Renal pelvis (tissue), 12 donors: ENCODE measurements around the gene METAP2. TPM values are rescaled to one million over a fixed set of nuclear protein-coding genes. Genes with fewer than 3 reads are reported as not detected.
A peak's percentile ranks its signal among the peaks of the same experiment; 100 is the strongest.
"Not testable (repeated sequence)": the region's sequence is repeated elsewhere in the genome, so short reads cannot be mapped to it uniquely, and the experiment has no call there.

Experiments
- DNase-seq: peaks from one replicate; pipeline ENCODE4 v3.0.0-alpha.2; 2013
- long read RNA-seq, 16 experiments: transcript quantifications; one replicate each; lab custom pipeline, GENCODE V29; 2026
- polyA plus RNA-seq, 3 donors: library from polyadenylated mRNA; unstranded; fragments of 120-200 nt; gene quantifications; one replicate each; pipeline ENCODE4 v1.2.1, GENCODE V29; 2013; ENCODE audit not compliant: insufficient read length in 3 of 3

METAP2 gene
- 100 to 1,000 TPM; 102 to 135 (median 123) TPM for polyA plus RNA-seq
- long read RNA-seq, donor 1, transcript METAP2-202 (11 exons, 3,601 nt): major isoform, 13 of 46 reads
- long read RNA-seq, donor 1, transcript METAP2-210 (11 exons, 1,874 nt): minor isoform, 5 of 46 reads
- long read RNA-seq, donor 1, partial matches to known transcripts: 28 of 46 reads
- long read RNA-seq, donor 1, other reads (novel, unspliced or antisense): 0 of 46 reads
- long read RNA-seq, donor 2, transcript METAP2-202 (11 exons, 3,601 nt): major isoform, 26 of 52 reads
- long read RNA-seq, donor 2, partial matches to known transcripts: 18 of 52 reads
- long read RNA-seq, donor 2, other reads (novel, unspliced or antisense): 0 of 52 reads
- long read RNA-seq, donor 3, transcript METAP2-202 (11 exons, 3,601 nt): major isoform, 21 of 73 reads
- long read RNA-seq, donor 3, partial matches to known transcripts: 46 of 73 reads
- long read RNA-seq, donor 3, other reads (novel, unspliced or antisense): 0 of 73 reads
- long read RNA-seq, donor 4, transcript METAP2-210 (11 exons, 1,874 nt): minor isoform, 7 of 60 reads
- long read RNA-seq, donor 4, transcript METAP2-202 (11 exons, 3,601 nt): major isoform, 26 of 60 reads
- long read RNA-seq, donor 4, partial matches to known transcripts: 25 of 60 reads
- long read RNA-seq, donor 4, other reads (novel, unspliced or antisense): 0 of 60 reads
- long read RNA-seq, donor 5, transcript METAP2-202 (11 exons, 3,601 nt): major isoform, 5 of 36 reads
- long read RNA-seq, donor 5, partial matches to known transcripts: 27 of 36 reads
- long read RNA-seq, donor 5, other reads (novel, unspliced or antisense): 0 of 36 reads
- long read RNA-seq, donor 6, transcript METAP2-202 (11 exons, 3,601 nt): major isoform, 23 of 43 reads
- long read RNA-seq, donor 6, partial matches to known transcripts: 16 of 43 reads
- long read RNA-seq, donor 6, other reads (novel, unspliced or antisense): 0 of 43 reads
- long read RNA-seq, donor 7, transcript METAP2-202 (11 exons, 3,601 nt): major isoform, 22 of 83 reads
- long read RNA-seq, donor 7, partial matches to known transcripts: 54 of 83 reads
- long read RNA-seq, donor 7, other reads (novel, unspliced or antisense): 0 of 83 reads
- long read RNA-seq, donor 8, transcript METAP2-202 (11 exons, 3,601 nt): major isoform, 13 of 29 reads
- long read RNA-seq, donor 8, partial matches to known transcripts: 13 of 29 reads
- long read RNA-seq, donor 8, other reads (novel, unspliced or antisense): 0 of 29 reads
- long read RNA-seq, donor 9, transcript METAP2-202 (11 exons, 3,601 nt): major isoform, 39 of 111 reads
- long read RNA-seq, donor 9, partial matches to known transcripts: 66 of 111 reads
- long read RNA-seq, donor 9, other reads (novel, unspliced or antisense): 0 of 111 reads
- long read RNA-seq, donor 10, transcript METAP2-202 (11 exons, 3,601 nt): major isoform, 14 of 76 reads
- long read RNA-seq, donor 10, partial matches to known transcripts: 57 of 76 reads
- long read RNA-seq, donor 10, other reads (novel, unspliced or antisense): 0 of 76 reads
- long read RNA-seq, donor 11, transcript METAP2-202 (11 exons, 3,601 nt): major isoform, 19 of 75 reads
- long read RNA-seq, donor 11, partial matches to known transcripts: 50 of 75 reads
- long read RNA-seq, donor 11, other reads (novel, unspliced or antisense): 0 of 75 reads
- long read RNA-seq, donor 12, transcript METAP2-210 (11 exons, 1,874 nt): minor isoform, 5 of 98 reads
- long read RNA-seq, donor 12, transcript METAP2-202 (11 exons, 3,601 nt): major isoform, 42 of 98 reads
- long read RNA-seq, donor 12, partial matches to known transcripts: 50 of 98 reads
- long read RNA-seq, donor 12, other reads (novel, unspliced or antisense): 0 of 98 reads
- long read RNA-seq, donor 13, transcript METAP2-202 (11 exons, 3,601 nt): major isoform, 13 of 42 reads
- long read RNA-seq, donor 13, partial matches to known transcripts: 25 of 42 reads
- long read RNA-seq, donor 13, other reads (novel, unspliced or antisense): 0 of 42 reads
- long read RNA-seq, donor 14: 0 reads
- long read RNA-seq, donor 15, transcript METAP2-202 (11 exons, 3,601 nt): major isoform, 35 of 91 reads
- long read RNA-seq, donor 15, partial matches to known transcripts: 54 of 91 reads
- long read RNA-seq, donor 15, other reads (novel, unspliced or antisense): 0 of 91 reads
- long read RNA-seq, donor 16, transcript METAP2-202 (11 exons, 3,601 nt): major isoform, 23 of 60 reads
- long read RNA-seq, donor 16, partial matches to known transcripts: 33 of 60 reads
- long read RNA-seq, donor 16, other reads (novel, unspliced or antisense): 0 of 60 reads

DNA sequence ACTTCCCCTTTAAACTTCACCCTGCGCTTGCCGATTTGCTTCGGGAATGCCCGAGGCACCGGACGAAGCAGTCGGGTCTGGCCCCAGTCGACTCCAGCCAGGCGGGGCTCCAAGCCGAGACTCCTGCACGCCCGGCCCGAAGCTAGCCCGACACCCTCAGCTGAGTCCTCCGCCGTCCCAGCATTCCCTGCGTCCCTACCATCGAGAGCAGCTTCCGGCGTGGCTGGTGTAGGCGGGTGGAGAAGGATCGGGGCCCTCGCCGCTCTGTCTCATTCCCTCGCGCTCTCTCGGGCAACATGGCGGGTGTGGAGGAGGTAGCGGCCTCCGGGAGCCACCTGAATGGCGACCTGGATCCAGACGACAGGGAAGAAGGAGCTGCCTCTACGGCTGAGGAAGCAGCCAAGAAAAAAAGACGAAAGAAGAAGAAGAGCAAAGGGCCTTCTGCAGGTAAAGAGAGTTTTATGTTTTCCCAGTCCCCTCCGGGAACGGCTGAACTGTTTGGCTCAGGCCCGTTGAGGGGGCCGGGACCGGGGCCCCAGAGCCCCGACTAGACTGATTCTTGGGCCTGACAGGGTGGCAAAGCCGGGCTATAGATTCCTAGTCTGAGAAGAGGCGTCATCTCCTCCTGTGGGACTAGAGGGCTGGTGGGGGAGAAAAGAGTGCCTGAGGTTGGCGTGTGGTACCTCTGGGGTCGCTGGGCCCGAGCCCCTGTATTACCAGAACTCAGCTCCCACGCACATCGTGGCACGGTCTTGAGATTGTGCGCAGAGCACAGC is at the start of gene METAP2:
Gene METAP2, plus strand, starts transcription at position 269 of the 776 bp plus-strand sequence. Its CDS starts 28 bp downstream, at position 297.
- DNase-seq: peak; percentile 96

DNA sequence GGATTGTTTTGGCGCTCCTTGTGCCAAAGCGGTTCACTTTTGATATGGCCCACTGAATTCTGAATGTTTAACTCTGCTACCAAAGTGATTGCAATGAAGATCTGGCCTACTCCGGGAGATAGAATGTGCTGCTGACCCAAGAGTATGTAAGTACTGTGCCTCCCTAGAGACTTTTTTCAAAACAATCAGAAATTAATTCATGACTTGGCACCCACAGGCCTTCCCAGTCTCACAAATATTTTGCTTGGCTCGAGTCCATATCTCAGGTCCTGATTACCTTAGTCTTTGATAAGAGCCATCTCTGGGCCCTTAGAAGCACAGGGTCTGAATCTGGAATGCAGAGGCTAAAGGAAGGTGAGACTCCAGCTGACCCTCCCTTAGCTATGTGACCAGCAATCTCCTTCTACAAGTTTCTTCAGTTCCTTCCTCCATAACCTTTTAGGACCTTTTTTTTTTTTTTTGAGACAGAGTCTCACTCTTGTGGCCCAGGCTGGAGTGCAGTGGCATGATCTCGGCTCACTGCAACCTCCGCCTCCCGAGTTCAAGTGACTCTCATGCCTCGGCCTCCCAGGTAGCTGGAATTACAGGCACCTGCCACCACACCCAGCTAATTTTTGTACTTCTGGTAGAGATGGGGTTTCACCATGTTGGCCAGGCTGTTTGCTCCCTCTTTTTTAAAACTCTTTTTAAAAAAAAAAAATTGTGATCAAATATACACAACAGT is 49.5 kb upstream of the METAP2 start:
- DNase-seq: no peak

DNA sequence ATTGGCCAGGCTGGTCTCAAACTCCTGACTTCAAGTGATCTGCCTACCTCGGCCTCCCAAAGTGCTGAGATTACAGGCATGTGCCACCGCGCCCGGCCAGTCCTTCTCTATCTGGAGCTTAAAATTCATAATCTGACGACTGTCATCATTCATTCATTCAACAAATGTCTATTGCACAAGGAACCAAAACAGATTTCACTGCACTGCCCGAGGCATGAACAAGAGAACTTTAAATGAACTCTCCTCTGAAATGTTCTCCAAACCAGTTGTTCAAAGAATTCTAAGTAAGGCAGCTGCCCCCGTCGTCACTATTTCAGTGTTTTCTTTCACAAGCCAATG is 44.8 kb upstream of the METAP2 start:
- no peak for DNase-seq

DNA sequence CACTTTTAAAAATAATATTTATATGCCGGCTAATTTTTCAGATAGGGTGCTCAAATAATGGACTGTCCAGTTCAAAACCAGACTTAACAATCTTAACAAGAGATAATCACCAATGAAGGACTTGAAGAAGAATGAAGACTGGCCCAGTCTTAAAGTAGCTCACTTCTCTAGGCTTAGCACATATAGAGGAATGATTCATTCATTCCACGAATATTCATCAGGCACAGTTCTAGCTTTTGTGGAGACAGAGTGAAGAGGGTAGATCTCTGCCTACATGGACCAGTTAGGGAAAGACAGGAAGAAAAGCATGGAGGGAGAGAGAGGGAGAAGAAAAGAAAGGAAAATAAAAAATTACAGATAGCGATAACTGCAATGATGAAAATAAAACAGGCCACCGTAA is 42.8 kb upstream of the METAP2 start:
- no peak for DNase-seq

DNA sequence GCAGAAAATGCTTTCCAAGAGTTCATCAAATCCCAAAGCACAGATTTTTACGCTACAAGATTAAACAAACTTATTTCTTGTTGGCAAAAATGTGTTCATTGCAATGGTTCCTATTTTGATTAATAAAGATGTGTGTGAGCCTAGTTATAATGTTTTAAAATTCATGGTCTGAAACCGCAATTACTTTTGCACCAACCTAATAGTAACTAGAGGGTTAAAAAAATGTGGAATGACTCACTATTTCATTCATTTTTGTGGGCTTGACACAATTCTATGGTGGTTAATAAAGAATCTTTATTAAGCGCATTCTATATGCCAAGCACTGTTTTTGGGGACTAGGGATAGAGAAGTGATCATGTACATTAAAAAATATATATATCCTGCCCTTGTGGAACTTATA is 38.6 kb upstream of the METAP2 start:
- no peak for DNase-seq

DNA sequence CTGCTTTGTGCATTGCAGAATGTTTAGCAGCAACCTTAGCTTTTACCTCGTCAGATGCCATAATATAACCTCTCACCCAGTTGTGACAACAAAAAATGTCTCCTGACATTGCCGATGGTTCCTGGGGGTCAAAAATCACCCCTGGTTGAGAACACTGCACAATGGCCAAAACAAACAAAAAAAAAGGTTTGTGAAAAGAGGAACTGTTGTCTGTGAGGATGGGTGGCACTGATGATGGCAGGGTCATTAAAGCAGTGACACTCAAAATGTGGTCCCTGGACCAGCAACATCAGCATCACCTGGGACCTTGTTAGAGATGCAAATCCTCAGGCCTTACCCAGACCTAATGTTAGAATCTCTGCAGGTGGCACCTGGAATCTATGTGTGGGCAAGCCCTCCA is 36.4 kb upstream of the METAP2 start:
- no peak for DNase-seq

DNA sequence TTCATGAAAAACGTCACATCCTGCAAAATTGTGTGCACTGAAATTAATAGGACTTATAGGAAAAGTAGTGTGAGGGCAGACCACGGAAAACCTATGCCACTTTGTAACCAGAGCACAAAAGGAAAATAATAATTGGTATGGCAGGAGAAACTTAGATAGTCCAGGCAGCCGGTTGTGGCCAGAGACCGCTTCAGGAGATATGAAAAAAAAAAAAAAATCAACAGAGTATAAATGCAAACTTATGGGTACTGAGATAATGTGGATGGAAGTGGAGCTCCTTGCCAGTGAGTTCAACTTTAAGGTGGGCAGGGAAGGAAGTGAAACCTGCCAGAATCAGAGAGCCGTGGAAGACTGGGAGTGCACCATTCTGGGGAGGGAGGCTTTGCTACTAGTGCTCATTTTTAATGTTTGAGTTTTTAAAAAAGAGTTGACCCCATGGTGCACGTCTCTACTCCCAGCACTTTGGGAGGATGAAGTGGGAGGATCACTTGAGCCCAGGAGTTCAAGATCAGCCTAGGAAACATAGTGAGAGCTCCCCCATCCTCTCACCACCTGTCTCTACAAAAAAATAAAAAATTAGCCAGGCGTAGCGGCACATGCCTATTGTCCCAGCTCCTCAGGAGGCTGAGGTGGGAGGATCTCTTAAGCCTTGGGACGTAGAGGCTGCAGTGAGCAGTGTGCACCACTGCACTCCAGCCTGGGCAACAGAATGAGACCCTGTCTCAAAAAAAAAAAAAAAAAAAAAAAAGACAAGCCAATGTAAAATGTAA is 34.3 kb upstream of the METAP2 start:
- no peak for DNase-seq

DNA sequence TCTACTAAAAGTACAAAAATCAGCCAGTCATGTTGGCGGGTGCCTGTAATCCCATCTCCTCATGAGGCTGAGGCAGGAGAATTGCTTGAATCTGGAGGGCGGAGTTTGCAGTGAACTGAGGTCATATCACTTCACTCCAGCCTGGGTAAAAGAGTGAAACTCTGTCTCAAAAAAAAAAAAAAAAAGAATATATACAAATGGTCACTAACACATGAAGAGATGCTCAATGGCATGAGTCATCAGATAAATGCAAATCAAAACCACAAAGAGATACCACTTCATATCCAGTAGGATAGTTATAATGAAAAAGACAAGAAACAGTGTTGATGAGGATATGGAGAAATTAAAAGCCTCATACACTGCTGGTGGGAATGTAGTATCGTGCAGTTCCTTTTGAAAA is 33.6 kb upstream of the METAP2 start:
- no peak for DNase-seq

DNA sequence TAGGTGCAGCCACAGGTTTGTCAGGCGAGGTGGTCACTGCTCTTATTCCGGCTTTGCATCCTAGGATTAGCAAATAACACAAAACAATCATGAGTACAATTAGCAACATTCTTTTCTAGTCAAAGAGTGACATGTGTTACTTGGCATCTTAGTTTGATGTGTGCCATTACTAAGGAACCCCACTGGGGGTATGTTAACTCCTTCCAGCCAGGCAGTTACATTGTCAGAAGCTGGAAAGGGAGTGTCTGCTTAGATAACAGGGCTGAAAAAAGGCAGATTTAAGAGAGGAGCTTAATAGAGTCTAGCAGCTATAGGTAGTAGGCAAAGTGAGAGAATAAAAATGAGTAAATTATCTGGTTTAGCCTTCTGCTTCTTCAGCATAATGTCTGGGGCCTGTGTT is 30.5 kb upstream of the METAP2 start:
- DNase-seq: no peak

DNA sequence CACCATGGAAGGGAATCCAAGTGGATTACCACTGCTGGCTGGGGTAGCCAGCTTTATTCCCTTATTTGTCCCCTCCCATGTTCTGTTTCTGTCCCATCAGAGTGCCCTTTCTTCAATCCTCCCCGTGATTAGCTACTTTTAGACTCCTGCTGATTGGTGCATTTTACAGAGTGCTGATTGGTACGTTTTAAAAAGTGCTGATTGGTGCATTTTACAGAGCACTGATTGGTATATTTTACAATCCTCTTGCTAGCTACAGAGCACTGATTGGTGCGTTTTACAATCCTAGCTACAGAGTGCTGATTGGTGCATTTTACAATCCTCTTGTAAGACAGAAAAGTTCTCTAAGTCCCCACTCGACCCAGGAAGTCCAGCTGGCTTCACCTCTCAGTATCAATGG is 28.9 kb upstream of the METAP2 start:
- DNase-seq: not testable (repeated sequence)

DNA sequence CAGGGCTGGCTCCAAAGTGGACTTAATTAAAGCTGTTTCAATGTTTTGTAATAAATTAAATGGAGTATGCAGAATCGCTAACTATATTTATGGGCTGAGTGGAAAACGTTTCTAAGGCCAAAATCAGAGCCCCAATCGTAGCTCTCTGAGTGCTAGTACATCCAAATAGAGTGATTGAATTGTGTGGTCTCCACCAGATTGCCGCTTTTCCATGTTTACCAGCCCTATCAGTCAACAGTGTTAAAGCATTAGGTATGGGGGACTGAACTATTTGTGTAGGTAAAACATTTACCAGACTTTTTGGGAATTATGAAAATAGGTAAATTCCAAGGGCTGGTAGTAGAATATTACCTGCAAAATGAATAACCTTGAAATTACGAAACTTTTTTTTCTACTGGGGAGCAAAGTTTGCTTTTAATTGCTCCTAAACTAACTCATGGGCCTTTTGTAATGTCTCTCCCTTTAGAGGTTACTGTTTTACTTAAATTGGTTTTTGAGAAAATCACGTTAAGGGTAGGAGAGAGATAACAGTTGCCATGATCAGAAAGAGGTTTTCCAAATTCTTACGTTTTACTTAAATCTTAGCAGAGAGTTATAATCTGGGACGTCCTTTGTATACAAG is 28.0 kb upstream of the METAP2 start:
- DNase-seq: no peak

DNA sequence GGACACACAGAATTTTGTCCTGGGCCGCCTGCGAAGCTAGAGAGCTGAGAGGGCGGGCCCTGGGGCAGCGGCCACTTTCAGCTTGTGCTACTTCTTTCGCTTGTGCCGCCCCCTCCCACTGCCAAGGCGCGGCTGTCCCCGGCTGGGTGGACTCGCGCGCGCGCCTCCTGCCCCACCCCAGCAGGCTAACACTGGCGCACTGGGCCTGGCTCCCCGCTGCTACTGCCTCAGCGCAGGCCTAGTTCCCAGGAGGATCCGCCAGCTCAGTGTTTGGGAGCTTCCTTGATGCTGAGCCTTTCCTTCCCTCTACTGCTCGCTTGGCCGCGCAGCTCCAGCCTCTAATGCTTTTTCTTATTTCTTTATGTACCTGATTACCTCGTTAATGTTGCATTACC is 27.4 kb upstream of the METAP2 start:
- DNase-seq: peak; percentile 38

DNA sequence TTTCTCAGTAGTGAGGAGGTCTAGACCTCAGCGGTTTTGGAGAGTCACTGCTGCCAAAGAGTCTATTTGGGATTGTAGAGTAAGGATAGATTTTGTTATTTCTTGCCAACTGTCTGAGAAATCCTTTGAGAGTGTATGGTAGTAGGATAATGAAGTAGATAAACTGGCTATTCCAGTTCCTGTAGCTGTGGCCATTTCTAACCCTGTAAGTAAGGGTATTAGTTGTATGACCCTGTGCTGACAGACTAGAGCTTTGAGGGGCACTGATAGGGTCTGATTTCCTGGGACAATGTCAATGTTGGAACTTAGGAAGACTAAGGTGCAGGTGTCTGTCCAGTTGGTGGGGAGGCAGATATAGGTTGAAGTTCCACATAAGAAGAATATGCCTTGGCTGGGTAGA is 24.3 kb upstream of the METAP2 start:
- DNase-seq: not testable (repeated sequence)

DNA sequence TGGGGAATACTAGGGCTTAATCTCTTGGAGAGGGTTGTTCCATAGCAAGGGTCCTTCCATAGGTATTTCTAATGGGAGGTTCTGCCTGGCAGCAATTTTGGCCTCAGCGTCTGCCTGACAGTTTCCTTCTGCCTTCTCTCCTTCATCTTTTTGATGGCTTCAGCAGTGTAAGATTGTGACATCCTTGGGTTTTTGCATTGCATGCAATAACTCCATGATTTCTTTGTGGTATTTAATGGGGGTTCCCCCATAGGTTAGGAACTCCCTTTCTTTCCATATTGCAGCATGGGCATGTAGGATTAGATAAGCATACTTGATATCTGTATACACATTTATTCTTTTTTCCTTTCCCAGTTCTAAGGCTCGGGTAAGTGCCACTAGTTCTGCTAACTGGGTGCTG is 21.5 kb upstream of the METAP2 start:
- not testable (repeated sequence) for DNase-seq

DNA sequence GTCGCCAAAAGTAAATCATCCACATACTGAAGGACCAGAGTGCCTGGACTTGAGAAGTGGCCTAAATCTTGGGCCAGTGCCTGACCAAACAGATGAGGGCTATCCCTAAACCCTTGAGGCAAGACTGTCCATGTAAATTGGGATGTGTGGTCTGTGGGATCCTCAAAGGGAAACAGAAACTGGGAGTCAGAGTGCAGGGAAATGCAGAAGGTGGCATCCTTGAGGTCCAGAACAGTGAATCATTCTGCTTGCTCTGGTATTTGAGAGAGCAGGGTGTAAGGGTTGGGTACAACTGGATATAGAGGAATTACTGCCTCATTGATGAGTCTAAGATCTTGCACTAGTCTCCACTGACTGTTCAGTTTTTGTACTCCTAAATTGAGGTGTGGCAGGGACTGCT is 20.1 kb upstream of the METAP2 start:
- not testable (repeated sequence) for DNase-seq

DNA sequence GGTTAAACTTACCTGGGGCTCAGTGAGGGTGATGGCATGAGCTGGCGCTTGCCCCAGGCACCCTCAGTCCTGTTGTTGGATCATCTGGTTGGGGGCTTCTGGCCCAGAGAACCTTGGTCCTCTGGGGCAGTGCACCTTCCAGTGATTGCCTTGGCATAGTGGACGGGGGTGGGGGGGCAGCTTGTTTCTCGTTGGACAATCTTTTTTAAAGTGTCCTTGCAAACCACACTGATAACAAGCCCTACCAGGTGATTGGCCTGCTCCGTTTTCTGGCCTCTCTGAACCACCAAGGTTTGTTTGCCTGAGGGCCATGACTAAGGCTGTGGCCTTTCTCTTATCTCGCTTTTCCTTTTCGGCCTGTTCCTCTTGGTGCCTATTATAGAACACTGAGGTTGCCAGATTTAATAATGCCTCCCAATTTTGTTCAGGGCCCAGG is 19.2 kb upstream of the METAP2 start:
- not testable (repeated sequence) for DNase-seq

DNA sequence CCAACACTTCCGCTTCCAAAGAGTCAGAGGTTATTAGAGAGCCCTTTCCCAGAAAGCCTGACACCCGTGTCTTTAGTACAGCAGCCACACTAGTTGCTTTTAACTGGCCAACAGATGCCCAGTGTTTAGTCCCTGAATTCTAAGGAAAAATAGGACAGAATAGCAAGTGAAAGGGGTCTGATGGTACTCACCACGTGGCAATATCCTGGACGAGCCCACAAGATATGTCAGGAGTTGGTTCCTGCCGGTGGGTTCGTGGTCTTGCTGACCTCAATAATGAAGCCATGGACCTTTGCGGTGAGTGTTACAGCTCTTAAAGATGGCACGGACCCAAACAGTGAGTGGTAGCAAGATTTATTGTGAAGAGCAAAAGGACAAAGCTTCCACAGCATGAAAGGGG is 16.3 kb upstream of the METAP2 start:
- not testable (repeated sequence) for DNase-seq
